HG03135 (cell line): ENCODE results near the gene MAP2K3.

Source experiments
- ATAC-seq: cut with Tn5 transposase; IDR thresholded peaks from one replicate; pipeline ENCODE4 v1.9.1; 2021; ENCODE audit warnings: mild to moderate bottlenecking, moderate library complexity; ENCODE audit not compliant: unreplicated experiment

MAP2K3 gene

GRCh38 chr17:21284319-21285163 lies at the start of gene MAP2K3:
Gene MAP2K3 (plus strand): TSS chr17:21284711. CDS start chr17:21284921, 210 bp downstream.
- ATAC-seq = peak; percentile 75

GRCh38 chr17:21235921-21236320 lies 48.6 kb upstream of the MAP2K3 start:
- no peak for ATAC-seq

GRCh38 chr17:21239680-21240368 lies 44.7 kb upstream of the MAP2K3 start:
- no peak for ATAC-seq

GRCh38 chr17:21240369-21241055 lies 44.0 kb upstream of the MAP2K3 start:
- no peak for ATAC-seq

- no peak for ATAC-seq
Observed at GRCh38 chr17:21241564-21241963, 42.9 kb upstream of the MAP2K3 start.

- no peak for ATAC-seq
Observed at GRCh38 chr17:21242026-21242697, 42.3 kb upstream of the MAP2K3 start.

- ATAC-seq = no peak
Observed at GRCh38 chr17:21242780-21243515, 41.6 kb upstream of the MAP2K3 start.

GRCh38 chr17:21243516-21244303 lies 40.8 kb upstream of the MAP2K3 start:
- no peak for ATAC-seq

- ATAC-seq = no peak
Observed at GRCh38 chr17:21245639-21246084, 38.8 kb upstream of the MAP2K3 start.

GRCh38 chr17:21246698-21247097 lies 37.8 kb upstream of the MAP2K3 start:
- no peak for ATAC-seq

GRCh38 chr17:21247552-21248258 lies 36.8 kb upstream of the MAP2K3 start:
- no peak for ATAC-seq

- ATAC-seq = no peak
Observed at GRCh38 chr17:21248500-21248899, 36.0 kb upstream of the MAP2K3 start.

- no peak for ATAC-seq
Observed at GRCh38 chr17:21249086-21249795, 35.3 kb upstream of the MAP2K3 start.

GRCh38 chr17:21249920-21250703 lies 34.4 kb upstream of the MAP2K3 start:
- no peak for ATAC-seq

- ATAC-seq = no peak
Observed at GRCh38 chr17:21250854-21251253, 33.7 kb upstream of the MAP2K3 start.

GRCh38 chr17:21251337-21252010 lies 33.0 kb upstream of the MAP2K3 start:
- no peak for ATAC-seq

- no peak for ATAC-seq
Observed at GRCh38 chr17:21252289-21252795, 32.2 kb upstream of the MAP2K3 start.
